Kidney (tissue), 14 donors: ENCODE results near the gene TSHB. TPM values are rescaled to one million over a fixed set of nuclear protein-coding genes. Genes with fewer than 3 reads are reported as not detected.

ENCODE experiments used
- DNase-seq, 5 donors: peaks; one replicate each; pipeline ENCODE4 v3.0.0-alpha.2; 2013 to 2020
- FAIRE-seq: peaks from 2 replicates; lab custom pipeline; 2012; peaks lifted over from hg19 to GRCh38; lab: Jason Lieb, UNC
- H3K27ac ChIP-seq, 2 donors: one replicate each; pipeline ENCODE4 v1.7.0; 2013; ENCODE audit warnings: low read depth in 2 of 2, low read length in 2 of 2, inconsistent platforms in 1 of 2
- H3K27me3 ChIP-seq: one replicate; pipeline ENCODE4 v1.7.1; 2013; ENCODE audit warnings: low read length, inconsistent platforms; ENCODE audit not compliant: control insufficient read depth, insufficient read depth
- H3K36me3 ChIP-seq, 3 donors: one replicate each; pipeline versions ENCODE4 v1.7.0 to v1.7.1; 2013; ENCODE audit warnings: low read length in 3 of 3, control low read depth in 1 of 3, inconsistent platforms in 1 of 3; ENCODE audit not compliant: insufficient read depth in 3 of 3, control insufficient read depth in 2 of 3
- H3K4me1 ChIP-seq, 3 donors: one replicate each; pipeline versions ENCODE4 v1.7.0 to v1.7.1; 2013; ENCODE audit warnings: low read length in 3 of 3, inconsistent platforms in 1 of 3, low read depth in 1 of 3; ENCODE audit not compliant: control insufficient read depth in 2 of 3, insufficient read depth in 2 of 3
- H3K4me3 ChIP-seq, 3 donors: one replicate each; pipeline versions ENCODE4 v1.7.0 to v1.8.1; 2013; ENCODE audit warnings: low read length in 3 of 3, control low read depth in 1 of 3, inconsistent platforms in 1 of 3
- H3K9ac ChIP-seq, 3 donors: one replicate each; pipeline versions ENCODE4 v1.7.0 to v1.7.1; 2013; ENCODE audit warnings: low read length in 3 of 3, control low read depth in 1 of 3, inconsistent platforms in 1 of 3
- H3K9me3 ChIP-seq, 3 donors: one replicate each; pipeline versions ENCODE4 v1.7.0 to v1.7.1; 2013; ENCODE audit warnings: low read length in 3 of 3, control low read depth in 1 of 3, inconsistent platforms in 1 of 3; ENCODE audit not compliant: control insufficient read depth in 2 of 3, insufficient read depth in 1 of 3
- CTCF ChIP-seq: IDR thresholded peaks from 3 replicates; pipeline ENCODE4 v1.5.1; 2012; ENCODE audit warnings: mild to moderate bottlenecking, moderate library complexity, borderline replicate concordance; ENCODE audit not compliant: insufficient read depth; ENCODE audit errors: extremely low read depth
- intact Hi-C: fragments of 100-400 bp; cut with DNase I; formaldehyde crosslinking; loops from one replicate; pipeline ENCODE4 v1.11.1; 2022
- polyA plus RNA-seq: library from polyadenylated mRNA; stranded (reverse); fragments of 350-450 nt; fragmentation: Illumina TruSeq; extraction: RNeasy Lipid Tissue Mini Kit (QIAGEN cat#74804); gene quantifications from one replicate; pipeline ENCODE4 v1.2.3, GENCODE V29; 2014; ENCODE audit warnings: low read depth, low replicate concordance; ENCODE audit not compliant: insufficient read depth
- total RNA-seq: library from RNA; stranded (reverse); fragmentation: NEBNext Ultra II Directional; extraction: Animal tissue kit (Norgen Biotek cat#: 25700); gene quantifications from one replicate; pipeline ENCODE4 v1.2.1, GENCODE V29; 2021
- donor health status: control.
- donor health status: control.
- donor health status: control.
- donor health status: control.
- donor health status: control.
- donor health status: DM: yes; HTN: yes; CAD: no.
- donor health status: Normal renal cell carcinoma (clear cell type).

Gene TSHB
- total and polyA plus RNA-seq, 2 donors from 2014 or later: not detected

- DNase-seq: no peak
- no peak for TF ChIP-seq CTCF
- Histone ChIP-seq H3K9ac (no peak overlapping the region), H3K9me3 (no peaks in the 10 kb centered on the region), H3K4me3 (no peak overlapping the region), H3K36me3 (no peaks in the 10 kb centered on the region), H3K27me3 (no peaks in the 10 kb centered on the region), H3K4me1 (no peaks in the 10 kb centered on the region), H3K27ac (no peak overlapping the region)
- intact Hi-C loops: no loop called here
- no peak for FAIRE-seq
These were observed 8.5 kb upstream of the TSHB start for GRCh38 chr1:115021145-115021544.

GRCh38 chr1:115023593-115023992 lies 6.0 kb upstream of the TSHB start:
- no peak for DNase-seq
- H3K4me3 ChIP-seq: no peak overlapping the region
- no peaks in the 10 kb centered on the region for H3K27me3 ChIP-seq
- intact Hi-C loops: no loop called here
- H3K36me3 ChIP-seq: no peaks in the 10 kb centered on the region
- H3K4me1 ChIP-seq: no peaks in the 10 kb centered on the region
- no peak overlapping the region for H3K9ac ChIP-seq
- no peak overlapping the region for H3K27ac ChIP-seq
- FAIRE-seq: no peak
- TF ChIP-seq CTCF: no peak
- H3K9me3 ChIP-seq: no peaks in the 10 kb centered on the region

GRCh38 chr1:115031595-115031994 lies 2.0 kb downstream of the TSHB start:
- FAIRE-seq (no peak), DNase-seq (no peak)
- no peaks in the 10 kb centered on the region for H3K36me3 ChIP-seq
- no peaks in the 10 kb centered on the region for H3K9me3 ChIP-seq
- H3K27me3 ChIP-seq: no peaks in the 10 kb centered on the region
- no peaks in the 10 kb centered on the region for H3K4me1 ChIP-seq
- no peak for TF ChIP-seq CTCF
- intact Hi-C loops: no loop called here
- H3K9ac ChIP-seq: no peak overlapping the region
- no peak overlapping the region for H3K4me3 ChIP-seq
- no peak overlapping the region for H3K27ac ChIP-seq

GRCh38 chr1:115035652-115036051 lies 6.0 kb downstream of the TSHB start:
- H3K36me3 ChIP-seq: no peaks in the 10 kb centered on the region
- no peak overlapping the region for H3K4me3 ChIP-seq
- H3K4me1 ChIP-seq: no peaks in the 10 kb centered on the region
- DNase-seq: no peak
- no peaks in the 10 kb centered on the region for H3K27me3 ChIP-seq
- H3K27ac ChIP-seq: no peak overlapping the region
- intact Hi-C loops: no loop called here
- no peak for TF ChIP-seq CTCF
- H3K9me3 ChIP-seq: no peaks in the 10 kb centered on the region
- H3K9ac ChIP-seq: no peak overlapping the region
- no peak for FAIRE-seq
